ENCODE data around the gene IGFBP7. TPM values are rescaled to one million over a fixed set of nuclear protein-coding genes. Genes with fewer than 3 reads are reported as not detected.
A peak's percentile ranks its signal among the peaks of the same experiment; 100 is the strongest.

Gene IGFBP7
- total and polyA plus RNA-seq, 2 donors from 2014 or later, result 1,703 to 2,157 TPM

- FAIRE-seq, result no peak
- no peaks in the 10 kb centered on the region for H3K4me1 ChIP-seq (ENCODE audit: control insufficient read depth in 2 of 3, insufficient read depth in 2 of 3, low read depth in 1 of 3, low read length in 3 of 3)
These were observed 48.6 kb upstream of the IGFBP7 start for GRCh38 chr4:57158762-57159161.

DNA sequence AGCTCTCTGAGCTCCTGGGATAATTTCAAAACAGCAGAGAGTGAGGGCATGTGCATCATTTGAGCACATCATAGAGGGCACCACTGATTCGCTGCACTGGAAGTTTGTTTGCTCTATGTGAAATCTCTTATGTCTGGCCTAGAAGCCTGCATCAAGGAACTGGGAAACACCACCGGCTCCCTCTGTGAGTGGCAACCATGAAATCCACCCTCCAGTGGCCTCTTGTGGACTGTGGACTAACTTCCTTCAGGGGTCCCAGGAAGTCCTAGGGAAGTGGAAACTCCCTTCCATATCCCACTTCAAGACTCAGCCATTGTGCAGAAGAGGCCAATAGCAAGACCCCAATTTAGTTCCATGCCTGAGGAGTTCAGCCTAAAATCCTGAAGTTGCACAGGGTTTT lies 48.0 kb upstream of the IGFBP7 start:
- TF ChIP-seq, protein P1, sequence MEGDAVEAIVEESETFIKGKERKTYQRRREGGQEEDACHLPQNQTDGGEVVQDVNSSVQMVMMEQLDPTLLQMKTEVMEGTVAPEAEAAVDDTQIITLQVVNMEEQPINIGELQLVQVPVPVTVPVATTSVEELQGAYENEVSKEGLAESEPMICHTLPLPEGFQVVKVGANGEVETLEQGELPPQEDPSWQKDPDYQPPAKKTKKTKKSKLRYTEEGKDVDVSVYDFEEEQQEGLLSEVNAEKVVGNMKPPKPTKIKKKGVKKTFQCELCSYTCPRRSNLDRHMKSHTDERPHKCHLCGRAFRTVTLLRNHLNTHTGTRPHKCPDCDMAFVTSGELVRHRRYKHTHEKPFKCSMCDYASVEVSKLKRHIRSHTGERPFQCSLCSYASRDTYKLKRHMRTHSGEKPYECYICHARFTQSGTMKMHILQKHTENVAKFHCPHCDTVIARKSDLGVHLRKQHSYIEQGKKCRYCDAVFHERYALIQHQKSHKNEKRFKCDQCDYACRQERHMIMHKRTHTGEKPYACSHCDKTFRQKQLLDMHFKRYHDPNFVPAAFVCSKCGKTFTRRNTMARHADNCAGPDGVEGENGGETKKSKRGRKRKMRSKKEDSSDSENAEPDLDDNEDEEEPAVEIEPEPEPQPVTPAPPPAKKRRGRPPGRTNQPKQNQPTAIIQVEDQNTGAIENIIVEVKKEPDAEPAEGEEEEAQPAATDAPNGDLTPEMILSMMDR (IDR thresholded peaks at IDR 0.05; ENCODE audit: borderline replicate concordance, extremely low read depth, insufficient read depth), result no peak
- no peaks in the 10 kb centered on the region for H3K27me3 ChIP-seq (ENCODE audit: control insufficient read depth, insufficient read depth, low read length)
- peak in 1 of 5 donors; percentile 30 for DNase-seq

More at GRCh38 chr4:57158762-57159161, 48.6 kb upstream of the IGFBP7 start:
- no peaks in the 10 kb centered on the region for H3K36me3 ChIP-seq (ENCODE audit: control insufficient read depth in 2 of 3, insufficient read depth in 3 of 3, low read length in 3 of 3)
- H3K9ac ChIP-seq (ENCODE audit: low read length in 3 of 3), result no peak overlapping the region
- intact Hi-C loops (cut with DNase I), result no loop called here
- DNase-seq, result no peak
- TF ChIP-seq, protein P1 (IDR thresholded peaks at IDR 0.05; ENCODE audit: borderline replicate concordance, extremely low read depth, insufficient read depth), result no peak
- H3K27me3 ChIP-seq (ENCODE audit: control insufficient read depth, insufficient read depth, low read length), result no peaks in the 10 kb centered on the region
- no peaks in the 10 kb centered on the region for H3K9me3 ChIP-seq (ENCODE audit: control insufficient read depth in 2 of 3, insufficient read depth in 1 of 3, low read length in 3 of 3)
- no peak overlapping the region for H3K4me3 ChIP-seq (ENCODE audit: low read length in 3 of 3)
- no peak overlapping the region for H3K27ac ChIP-seq (ENCODE audit: low read depth in 2 of 2, low read length in 2 of 2)

GRCh38 chr4:57157596-57158137 lies 47.5 kb upstream of the IGFBP7 start:
- Histone ChIP-seq H3K9me3 (ENCODE audit: control insufficient read depth in 2 of 3, insufficient read depth in 1 of 3, low read length in 3 of 3) (no peaks in the 10 kb centered on the region), H3K27me3 (ENCODE audit: control insufficient read depth, insufficient read depth, low read length) (no peaks in the 10 kb centered on the region), H3K4me1 (ENCODE audit: control insufficient read depth in 2 of 3, insufficient read depth in 2 of 3, low read depth in 1 of 3, low read length in 3 of 3) (no peaks in the 10 kb centered on the region), H3K9ac (ENCODE audit: low read length in 3 of 3) (no peak overlapping the region), H3K4me3 (ENCODE audit: low read length in 3 of 3) (no peak overlapping the region), H3K27ac (ENCODE audit: low read depth in 2 of 2, low read length in 2 of 2) (no peak overlapping the region), H3K36me3 (ENCODE audit: control insufficient read depth in 2 of 3, insufficient read depth in 3 of 3, low read length in 3 of 3) (no peaks in the 10 kb centered on the region)
- DNase-seq (no peak), FAIRE-seq (no peak)
- TF ChIP-seq, protein P1 (IDR thresholded peaks at IDR 0.05; ENCODE audit: borderline replicate concordance, extremely low read depth, insufficient read depth), result no peak
- intact Hi-C loops (cut with DNase I), result no loop called here

More for the DNA sequence above, 48.0 kb upstream of the IGFBP7 start:
- H3K4me3 ChIP-seq (ENCODE audit: low read length in 3 of 3), result no peak overlapping the region
- no peaks in the 10 kb centered on the region for H3K9me3 ChIP-seq (ENCODE audit: control insufficient read depth in 2 of 3, insufficient read depth in 1 of 3, low read length in 3 of 3)
- intact Hi-C loops (cut with DNase I), result no loop called here
- no peaks in the 10 kb centered on the region for H3K4me1 ChIP-seq (ENCODE audit: control insufficient read depth in 2 of 3, insufficient read depth in 2 of 3, low read depth in 1 of 3, low read length in 3 of 3)
- H3K9ac ChIP-seq (ENCODE audit: low read length in 3 of 3), result no peak overlapping the region
- no peak for FAIRE-seq
- no peaks in the 10 kb centered on the region for H3K36me3 ChIP-seq (ENCODE audit: control insufficient read depth in 2 of 3, insufficient read depth in 3 of 3, low read length in 3 of 3)
- no peak overlapping the region for H3K27ac ChIP-seq (ENCODE audit: low read depth in 2 of 2, low read length in 2 of 2)

All from kidney (tissue), 14 donors.